Fibroblast of skin of right biceps (primary cell): Measurements from ENCODE around the gene B4GALT3.

ENCODE experiments used
- DNase-seq: peaks from one replicate; pipeline ENCODE4 v3.0.0-alpha.2; 2013

Gene B4GALT3

DNA sequence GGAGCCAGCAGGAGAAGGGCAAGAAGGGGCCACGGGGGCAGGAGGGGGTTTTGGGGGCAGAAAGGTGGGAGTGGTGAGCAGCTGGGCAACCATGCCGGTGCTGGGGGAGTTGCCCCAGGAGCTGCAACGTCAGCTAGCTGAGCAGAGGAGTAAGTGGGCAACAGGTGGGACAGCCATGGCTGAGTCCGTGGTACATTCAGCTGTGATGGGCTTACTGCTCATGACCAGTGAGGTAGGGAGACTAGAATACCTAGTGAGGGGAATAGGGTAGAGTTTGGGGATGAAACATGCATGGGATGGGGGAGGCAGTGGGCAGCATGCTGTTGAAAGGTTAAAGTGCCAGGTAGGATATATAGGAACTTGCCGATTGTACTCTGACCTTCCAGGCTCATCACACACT, 15.7 kb downstream of the B4GALT3 start:
- no peak for DNase-seq

DNA sequence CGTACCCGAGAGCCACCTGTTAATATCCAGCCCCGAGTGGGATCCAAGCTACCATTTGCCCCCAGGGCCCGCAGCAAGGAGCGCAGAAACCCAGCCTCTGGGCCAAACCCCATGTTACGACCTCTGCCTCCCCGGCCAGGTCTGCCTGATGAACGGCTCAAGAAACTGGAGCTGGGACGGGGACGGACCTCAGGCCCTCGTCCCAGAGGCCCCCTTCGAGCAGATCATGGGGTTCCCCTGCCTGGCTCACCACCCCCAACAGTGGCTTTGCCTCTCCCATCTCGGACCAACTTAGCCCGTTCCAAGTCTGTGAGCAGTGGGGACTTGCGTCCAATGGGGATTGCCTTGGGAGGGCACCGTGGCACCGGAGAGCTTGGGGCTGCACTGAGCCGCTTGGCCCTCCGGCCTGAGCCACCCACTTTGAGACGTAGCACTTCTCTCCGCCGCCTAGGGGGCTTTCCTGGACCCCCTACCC, 16.6 kb downstream of the B4GALT3 start:
- no peak for DNase-seq

DNA sequence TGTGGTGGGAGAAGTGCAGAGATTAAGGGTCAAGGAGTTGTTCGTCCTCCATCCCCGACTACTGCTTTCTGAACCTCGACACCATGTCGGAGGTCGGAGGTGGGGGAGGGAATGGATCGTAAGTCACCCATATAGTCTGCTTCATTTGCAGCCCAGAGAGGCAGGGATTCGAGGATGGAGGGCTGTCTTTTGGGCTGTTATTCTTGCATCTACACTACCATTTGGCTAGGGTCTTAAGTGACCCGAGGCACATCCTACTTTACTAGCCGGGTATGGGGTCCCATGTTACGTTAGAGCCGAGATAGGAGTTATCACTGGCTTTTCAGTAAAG, 17.4 kb downstream of the B4GALT3 start:
- DNase-seq, result no peak

DNA sequence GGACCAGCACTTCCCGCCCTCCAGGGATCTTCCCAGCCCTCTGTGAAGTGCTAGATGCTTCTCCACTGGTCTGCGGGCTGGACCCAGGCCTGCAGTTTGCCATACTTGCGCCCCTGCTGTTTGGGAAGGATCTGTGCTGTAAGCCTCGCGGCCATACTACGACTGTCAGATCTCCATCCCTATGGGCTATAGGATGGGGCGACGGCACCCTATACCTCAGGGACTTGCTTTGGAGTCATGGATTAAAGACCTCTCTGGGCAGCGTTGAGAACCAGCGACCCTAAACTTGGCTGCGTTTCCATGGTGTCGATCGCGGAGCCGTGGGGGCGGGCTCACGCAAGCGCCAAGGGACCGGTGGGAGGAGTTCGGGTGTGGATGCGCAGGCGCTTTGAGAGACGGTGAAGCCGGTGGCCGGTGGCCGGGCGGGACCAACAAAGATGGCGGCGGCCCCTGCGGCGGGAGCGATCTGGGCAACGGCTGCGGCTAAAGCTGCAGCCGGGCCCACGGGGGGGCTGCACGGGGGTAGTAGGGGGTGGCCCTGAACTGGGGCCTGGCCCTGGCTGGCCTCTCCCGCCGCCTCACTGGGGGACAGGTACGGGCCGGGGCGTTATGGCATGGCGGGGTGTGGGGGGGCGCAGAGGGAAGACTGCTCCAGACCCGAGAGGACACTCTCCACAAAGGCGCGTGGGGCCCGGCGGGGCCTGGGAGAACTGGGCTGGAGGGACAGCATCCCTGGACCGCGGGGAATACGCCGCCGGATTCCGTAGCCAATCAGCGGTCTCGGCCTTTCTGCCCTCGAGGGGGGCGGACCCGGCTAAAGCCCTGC, 18.0 kb downstream of the B4GALT3 start, which contains the start of gene USP21:
Gene USP21 (plus strand): TSS at position 414 of the 826 bp plus-strand sequence. CDS start 1,141 bp downstream, outside the sequence.
- DNase-seq, result peak; percentile 90

DNA sequence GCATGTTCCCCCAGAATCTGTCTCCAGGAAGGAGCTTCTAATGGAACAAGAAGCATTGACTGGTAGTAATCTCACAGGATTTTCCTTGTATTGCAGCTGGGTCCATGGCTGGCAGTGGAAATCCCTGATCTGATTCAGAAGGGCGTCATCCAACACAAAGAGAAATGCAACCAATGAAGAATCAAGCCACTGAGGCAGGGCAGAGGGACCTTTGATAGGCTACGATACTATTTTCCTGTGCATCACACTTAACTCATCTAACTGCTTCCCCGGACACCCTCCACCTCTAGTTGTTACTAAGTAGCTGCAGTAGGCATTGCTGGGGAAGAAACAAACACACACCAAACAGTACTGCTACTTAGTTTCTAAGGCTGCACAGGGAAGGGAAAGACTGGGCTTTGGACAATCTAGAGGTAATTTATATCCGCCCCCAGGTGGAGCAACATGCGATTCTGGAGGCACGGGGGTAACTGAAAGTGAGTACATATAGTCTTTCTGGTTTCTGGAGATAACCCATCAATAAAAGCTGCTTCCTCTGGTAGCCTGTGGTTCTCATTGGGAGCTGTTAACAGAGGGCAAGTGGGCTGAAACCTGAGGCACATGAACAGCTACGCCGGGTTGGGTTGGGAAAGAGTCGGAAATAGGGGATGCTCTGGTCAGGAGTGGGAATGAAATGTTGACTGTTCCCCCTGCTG, 18.8 kb downstream of the B4GALT3 start:
- no peak for DNase-seq

DNA sequence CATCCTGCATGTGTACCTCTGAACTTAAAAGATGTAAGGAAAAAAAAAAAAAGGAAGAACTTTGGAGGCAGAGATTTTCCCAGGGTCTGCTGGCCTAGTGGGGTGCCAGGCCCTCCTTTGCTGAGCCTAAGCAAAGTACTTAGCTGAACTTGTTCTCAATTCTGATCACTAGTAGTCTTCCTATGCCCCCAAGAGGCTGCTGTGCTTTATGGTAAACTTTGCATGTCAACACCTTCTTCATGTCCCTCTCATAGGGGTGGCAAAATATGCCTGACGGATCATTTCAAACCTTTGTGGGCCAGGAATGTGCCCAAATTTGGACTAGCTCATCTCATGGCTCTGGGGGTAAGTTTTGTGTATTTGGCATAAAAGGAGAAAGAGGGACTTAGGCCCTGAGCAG, 19.4 kb downstream of the B4GALT3 start:
- DNase-seq, result no peak

DNA sequence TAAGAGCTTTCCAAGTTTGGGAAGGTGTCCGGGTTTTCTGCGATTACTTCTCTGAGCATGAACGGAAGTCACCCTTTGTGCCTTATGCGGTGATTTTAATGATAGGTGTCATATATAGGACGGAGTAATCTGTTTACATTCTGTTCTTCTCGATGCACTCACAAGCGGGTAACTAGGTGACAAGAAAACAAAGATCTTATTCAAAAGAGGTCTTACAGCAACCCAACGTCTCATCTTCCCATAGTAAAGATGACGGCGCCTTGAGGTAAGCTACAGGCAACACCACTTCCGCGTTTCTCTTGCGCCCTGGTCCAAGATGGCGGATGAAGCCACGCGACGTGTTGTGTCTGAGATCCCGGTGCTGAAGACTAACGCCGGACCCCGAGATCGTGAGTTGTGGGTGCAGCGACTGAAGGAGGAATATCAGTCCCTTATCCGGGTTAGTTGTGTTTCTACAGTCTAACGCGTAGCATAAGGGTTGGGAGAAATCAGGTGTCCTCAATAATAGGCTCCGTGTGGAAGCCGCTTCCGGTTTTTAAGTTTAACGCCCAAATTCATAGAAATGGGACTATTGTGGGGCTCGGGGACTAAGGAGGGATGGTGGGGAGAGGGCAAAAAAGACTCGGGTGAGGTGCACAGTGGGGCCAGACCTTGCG, 23.5 kb downstream of the B4GALT3 start, which contains the start of gene UFC1:
Gene UFC1 (plus strand): TSS at position 297 of the 656 bp plus-strand sequence. CDS start 20 bp downstream, at position 317.
- peak; percentile 90 for DNase-seq

DNA sequence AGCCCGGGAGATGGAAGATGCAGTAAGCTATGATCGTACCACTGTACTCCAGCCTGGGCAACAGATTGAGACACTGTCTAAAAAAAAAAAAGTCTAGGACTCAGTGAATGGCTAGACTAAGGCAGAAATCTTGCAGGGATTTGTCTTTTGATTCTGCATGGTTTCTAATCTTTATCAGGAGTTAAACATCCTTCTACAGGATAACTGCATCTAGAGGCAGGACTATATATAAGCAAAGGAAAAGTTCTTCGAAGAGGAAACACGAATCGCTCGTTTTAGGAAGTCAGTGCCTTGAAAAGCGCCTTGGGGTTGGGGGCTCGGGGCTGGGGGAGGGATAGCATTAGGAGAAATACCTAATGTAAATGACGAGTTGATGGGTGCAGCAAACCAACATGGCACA, 24.1 kb downstream of the B4GALT3 start:
- DNase-seq, result no peak

DNA sequence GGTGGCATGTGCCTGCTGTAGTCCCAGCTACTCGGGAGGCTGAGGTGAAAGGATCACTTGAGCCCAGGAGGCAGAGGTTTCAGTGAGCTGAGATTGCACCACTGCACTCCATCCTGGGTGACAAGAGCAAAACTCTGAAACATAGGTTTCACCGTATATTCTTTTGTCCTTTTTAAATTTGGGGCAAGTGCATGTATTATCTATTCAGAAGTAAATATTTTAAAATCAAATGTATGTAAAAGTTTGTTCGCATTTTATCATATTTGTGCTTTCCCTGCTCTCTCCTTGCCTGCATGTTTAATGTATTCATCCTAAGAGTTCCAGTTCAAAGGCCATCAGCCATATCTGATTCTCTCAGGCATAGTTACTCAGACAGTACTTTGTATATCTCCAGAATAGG, 31.5 kb downstream of the B4GALT3 start:
- no peak for DNase-seq

DNA sequence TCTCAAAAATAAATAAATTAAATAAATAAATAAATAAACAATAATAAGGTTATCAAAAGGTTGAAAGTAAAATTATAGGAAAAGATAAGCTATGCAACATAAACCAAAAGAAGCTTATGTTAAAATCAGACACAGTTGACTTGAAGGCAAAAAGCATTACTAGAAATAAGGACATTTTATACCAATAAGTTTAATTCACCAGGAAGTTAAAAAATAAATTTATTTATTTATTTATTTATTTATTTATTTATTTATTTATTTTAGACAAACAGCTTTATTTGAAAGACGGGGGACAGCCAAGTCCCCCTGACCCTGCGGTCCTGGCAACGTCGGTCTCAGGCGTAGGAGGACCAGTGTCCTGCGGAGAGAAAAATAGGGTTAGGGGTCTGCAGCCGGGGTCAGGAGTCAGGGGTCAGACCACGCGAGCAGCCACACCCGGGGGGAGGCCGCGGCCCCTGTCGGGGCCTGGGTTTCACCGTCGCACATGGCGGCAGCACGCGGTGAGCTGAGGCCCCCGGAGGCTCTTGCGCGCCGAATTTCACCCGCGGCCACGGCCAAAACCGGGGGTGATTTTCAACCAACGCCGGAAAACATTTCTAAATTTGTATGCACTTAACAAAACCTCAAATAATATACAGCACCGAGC, 36.4 kb downstream of the B4GALT3 start:
- no peak for DNase-seq

DNA sequence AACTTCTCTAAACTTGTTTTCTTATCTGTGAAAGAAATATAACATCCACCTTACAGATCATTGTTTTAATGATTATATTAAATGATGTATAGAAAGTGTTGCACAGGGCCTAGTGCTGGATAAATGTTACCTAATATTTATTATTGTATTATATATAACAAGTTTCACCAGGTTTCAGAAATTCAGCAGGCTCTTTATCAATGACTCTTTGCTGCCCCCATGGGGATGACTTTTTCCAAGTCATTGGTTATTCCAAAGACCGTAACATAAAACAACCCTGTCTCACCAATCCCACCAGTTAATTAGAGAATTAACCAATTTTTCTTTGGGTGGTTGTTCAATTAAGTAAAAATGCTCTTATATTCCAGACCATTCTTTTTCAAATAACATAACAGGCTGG, 37.5 kb downstream of the B4GALT3 start:
- DNase-seq, result peak; percentile 42

DNA sequence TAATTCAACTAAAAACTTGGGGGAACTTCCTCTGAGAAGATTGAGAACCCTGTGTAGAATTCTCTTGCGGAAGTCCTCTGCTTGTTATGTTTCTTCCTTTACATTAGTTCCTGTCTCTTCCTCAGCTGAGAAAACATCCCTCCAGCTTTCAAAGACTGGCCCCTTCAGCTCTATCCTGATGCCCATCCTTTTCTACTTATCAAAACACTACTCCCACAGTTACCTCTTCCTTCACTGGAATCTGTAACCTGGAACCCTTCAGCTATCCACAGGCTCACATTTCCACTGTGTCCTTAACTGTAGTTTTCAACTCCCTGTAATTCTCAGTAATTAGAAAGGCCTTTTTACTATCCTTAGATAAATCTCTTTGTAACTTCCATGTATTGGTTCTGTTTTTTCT, 38.9 kb downstream of the B4GALT3 start:
- DNase-seq, result no peak

DNA sequence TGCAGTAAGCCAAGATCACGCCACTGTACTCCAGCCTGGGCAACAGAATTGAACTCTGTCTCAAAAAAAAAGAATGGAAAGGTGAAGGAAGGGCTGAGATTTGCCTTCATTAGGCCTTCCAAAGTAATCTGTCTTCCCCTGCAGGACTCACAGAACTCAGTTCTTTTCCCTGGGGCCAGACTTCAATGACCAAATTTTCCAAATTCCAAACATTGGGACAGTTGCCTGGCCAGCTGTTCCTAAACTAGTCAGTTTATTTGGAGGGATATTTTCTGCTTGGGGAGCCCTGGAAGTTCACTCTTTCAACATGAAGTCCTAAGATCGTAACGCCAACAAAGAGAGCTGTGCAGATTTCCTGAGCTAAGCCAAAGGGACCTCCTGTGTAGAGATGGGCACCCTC, 39.4 kb downstream of the B4GALT3 start:
- DNase-seq, result no peak

DNA sequence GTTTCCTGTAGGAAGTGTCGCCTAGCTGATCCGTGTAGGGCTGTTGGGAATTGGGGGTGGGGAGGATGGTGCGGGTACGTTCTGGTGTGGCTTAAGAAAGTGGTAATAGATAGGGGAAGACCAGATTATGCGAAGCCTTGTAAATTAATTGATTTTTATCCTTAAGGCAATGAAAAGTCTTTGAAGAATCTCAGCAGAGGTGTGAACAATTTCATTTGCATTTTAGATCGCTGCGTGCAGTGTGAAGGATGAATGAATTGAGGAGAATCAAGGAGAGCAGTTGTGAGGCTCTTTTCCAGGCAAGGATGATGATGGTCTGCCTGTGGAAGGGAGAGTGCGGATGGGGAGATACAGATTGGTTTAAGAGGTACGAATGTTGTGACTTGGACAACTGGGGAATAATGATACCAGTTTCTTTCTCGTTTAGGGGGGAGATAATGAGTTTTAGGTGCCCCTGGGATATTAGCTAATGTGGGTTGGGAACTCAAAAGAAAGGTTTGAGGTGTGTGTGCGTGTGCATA, 44.0 kb downstream of the B4GALT3 start:
- peak; percentile 4 for DNase-seq

DNA sequence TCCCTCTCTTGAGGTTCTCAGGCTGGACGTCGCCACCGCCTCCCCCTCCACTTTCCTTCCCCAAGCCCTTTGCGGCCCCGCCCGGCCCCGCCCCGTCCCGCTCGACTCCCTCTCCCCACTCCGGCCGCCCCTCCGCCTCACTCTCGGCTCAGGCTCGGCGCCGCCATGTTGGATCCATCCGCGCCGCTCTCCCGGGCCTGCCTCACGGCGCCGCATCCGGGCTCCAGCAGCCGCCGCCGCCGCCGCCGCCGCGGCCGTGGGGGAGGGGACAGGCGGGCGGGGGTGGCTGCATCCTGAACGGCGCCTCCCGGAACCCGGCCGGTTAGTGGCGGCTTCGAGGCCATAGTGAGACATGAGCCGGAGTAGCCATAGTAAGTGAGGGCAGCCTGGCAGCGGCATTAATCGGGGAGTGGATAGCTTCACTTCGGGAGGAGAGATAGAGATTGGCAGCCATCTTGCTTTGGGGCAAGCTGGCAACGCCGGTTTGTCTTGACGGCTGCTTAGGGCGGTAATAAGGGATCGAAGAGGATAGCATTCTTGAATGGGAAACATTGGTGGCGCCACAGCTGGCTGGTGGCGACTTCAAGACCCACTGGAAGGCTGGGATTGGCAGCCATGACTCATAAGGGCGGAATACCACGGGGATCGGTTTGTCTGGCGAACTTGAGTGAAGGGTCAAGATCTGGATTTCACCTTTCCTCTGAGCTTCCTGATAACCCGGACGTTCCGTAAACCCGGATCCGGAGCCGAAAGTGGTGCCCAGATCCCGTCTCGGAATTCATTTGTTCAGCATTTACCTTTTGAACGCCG, 44.7 kb downstream of the B4GALT3 start, which contains the start of gene DEDD:
Gene DEDD (minus strand): TSS at position 258 of the 810 bp plus-strand sequence. CDS start 8,205 bp downstream, outside the sequence.
- DNase-seq, result peak; percentile 98

DNA sequence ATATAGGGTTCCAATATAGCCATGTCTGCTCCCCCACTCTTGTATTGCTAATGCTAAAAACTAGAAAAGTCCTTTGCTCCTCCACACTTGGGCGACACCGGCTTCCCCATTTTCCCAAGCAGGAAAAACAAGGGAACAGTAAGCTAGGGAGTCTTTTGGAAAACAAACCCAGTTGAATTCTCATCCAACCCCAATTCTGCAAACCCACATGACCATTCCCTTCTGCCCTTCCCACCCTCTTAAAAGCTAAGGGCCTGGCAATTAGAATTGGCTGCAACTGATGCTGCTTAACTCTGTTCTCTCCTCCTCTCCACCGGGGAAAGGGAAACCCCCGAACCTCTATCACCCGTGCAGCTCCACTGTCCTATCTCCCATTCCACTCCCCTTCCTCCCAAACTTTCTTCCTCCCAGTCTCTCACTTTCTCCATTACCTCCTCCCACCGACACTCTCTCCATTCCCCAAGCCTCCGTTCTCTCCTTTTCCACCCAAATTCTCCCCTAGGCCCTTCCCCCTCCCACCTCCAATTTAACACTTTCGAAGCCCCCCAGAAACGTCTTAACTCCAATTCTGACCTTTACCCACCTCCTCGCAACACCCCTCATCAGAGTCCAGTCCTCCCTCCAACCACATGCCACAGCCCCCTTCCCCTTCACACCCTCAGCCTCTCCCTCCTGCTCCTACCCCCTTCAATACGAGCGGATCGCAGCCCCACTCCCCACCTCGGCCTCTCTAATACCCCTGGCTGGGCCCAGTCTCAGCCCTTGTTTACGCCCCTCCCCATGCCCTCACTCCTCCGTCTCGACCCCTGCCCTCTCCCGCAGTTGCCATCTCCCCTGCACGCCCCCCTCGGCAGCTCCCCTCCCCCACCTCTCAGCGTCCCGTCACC, 45.5 kb downstream of the B4GALT3 start:
- DNase-seq, result peak; percentile 10

DNA sequence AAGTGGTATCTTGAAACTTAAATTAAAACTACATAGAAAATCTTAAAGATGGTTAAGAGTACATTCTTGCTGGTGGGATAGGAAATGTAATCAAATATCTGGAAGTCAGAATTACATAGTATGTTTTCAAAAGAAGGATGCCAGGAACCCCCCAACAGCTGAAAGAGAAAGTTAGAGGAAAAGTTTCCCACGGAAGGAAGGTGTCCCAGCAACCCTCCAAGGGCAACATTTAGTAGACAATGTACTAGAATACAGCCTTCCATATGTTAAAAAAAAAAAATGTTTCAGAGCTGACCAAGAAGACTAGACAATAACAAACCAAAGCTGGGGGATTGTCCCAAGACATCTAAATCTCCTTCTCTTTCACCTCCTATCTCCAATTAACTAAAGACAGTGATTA, 47.0 kb downstream of the B4GALT3 start:
- no peak for DNase-seq

DNA sequence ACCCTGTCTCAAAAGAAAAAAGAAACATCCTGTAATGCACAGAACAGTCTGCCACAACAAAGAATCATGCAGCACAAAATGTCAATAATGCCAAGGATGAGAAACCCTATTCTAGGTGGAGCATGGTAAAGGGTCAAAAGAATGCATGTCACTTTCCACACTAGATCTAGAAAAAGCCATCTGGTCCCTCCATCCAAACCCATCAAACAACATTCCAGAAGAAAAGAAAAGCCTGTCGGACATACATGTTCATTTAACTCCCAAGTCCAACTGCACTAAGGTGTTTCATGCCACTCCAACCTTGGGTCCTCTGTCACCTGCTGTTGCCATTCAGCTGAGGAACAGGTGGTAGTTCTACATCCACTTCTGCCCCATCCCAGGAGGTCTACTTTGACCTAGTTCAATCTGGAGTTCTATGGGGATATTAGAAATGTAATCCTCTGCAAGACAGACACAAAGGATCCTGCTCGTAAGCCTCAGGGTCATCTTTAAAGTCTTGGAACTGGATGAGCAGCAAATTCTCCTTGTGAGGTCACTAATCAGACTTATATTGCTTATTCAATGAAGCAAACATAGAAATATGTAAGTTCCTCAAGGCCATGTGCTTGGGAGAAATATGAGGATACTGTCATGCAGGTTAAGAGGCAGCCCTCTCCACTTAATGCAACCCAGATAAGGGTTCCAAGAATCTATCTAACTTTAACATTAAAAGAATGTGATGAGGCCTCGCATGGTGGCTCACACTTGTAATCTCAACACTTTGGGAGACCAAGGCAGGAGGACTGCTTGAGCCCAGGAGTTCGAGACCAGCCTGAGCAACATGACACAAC, 48.5 kb downstream of the B4GALT3 start:
- DNase-seq, result no peak

DNA sequence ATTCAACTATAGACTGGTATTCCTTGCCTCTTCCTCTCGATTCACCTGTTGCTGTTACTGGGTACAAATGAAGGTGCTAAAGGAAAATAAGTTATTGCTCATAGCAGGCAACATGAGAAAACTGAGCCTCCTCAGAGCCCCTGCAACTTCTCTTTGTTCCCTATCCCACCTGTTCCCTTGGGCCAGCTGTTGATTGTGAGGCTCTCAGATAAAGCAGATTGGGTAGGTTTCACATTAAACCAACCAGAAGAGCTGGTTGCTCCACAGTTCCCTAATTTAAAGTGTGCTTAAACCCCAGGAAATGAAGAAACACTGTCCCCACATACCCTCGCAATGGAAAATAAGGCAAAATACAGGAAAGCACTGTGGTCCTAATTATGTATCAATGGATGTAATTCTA, 49.7 kb downstream of the B4GALT3 start:
- DNase-seq, result no peak

DNA sequence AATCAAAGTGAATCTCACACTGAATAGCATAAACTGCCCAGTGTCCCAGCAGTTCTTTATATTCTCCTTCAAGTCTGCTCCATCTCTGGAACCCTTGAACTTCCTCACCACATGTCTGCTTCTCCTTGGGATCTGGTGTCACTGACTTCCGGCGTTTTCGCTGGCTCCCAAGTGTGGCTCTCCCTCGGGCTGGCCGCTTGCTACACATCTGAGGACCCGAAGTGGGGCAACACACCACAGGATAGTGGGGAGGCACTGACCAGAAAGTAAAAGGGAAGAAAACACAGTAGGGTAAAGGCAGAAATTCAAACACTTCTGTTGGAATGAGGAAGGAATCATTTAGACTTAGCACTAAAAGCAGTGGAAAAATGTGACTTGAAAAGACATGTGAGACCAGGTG, 54.3 kb downstream of the B4GALT3 start:
- DNase-seq, result no peak
